HG03066 (cell line): ENCODE results near the gene DPM3.
A peak's percentile ranks its signal among the peaks of the same experiment; 100 is the strongest.
"Not testable (repeated sequence)": the region's sequence is repeated elsewhere in the genome, so short reads cannot be mapped to it uniquely, and the experiment has no call there.

Experiments used
- ATAC-seq: cut with Tn5 transposase; IDR thresholded peaks from one replicate; pipeline ENCODE4 v1.9.1; 2021; ENCODE audit warnings: low read depth; ENCODE audit not compliant: unreplicated experiment

The DPM3 gene

DNA sequence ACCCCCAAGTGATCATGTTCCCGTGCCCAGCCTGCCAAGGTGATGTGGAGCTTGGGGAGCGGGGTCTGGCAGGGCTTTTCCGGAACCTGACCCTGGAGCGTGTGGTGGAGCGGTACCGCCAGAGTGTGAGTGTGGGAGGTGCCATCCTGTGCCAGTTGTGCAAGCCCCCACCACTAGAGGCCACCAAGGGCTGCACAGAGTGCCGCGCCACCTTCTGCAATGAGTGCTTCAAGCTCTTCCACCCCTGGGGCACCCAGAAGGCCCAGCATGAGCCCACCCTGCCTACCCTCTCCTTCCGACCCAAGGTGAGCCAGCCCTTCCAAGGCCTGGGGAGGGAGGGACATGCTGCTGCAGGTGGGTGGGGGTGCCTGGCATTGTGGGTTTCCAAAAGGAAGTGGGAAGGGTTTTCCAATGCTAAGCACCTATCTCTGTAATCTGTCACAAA, 35.6 kb upstream of the DPM3 start:
- no peak for ATAC-seq

DNA sequence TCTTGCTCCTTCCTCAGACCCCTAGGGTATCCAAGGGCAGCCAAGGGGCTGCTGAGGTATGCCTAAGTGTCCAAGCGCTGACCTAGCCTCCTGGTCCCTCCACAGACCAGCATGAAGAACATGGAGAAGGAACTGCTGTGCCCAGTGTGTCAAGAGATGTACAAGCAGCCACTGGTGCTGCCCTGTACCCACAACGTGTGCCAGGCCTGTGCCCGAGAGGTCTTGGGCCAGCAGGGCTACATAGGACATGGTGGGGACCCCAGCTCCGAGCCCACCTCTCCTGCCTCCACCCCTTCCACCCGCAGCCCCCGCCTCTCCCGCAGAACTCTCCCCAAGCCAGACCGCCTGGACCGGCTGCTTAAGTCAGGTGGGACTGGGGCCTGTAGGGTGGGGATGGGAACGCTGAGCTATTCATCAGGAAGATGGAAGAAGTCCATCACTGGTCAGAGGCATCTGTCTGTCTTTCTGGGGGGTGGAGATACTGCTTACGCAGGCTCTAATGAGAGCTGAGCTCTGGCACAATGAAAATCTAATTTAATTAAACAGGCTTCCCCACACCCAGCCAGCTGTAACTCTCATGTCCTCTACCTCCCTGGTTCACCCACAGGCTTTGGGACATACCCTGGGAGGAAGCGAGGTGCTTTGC, 35.1 kb upstream of the DPM3 start:
- no peak for ATAC-seq

DNA sequence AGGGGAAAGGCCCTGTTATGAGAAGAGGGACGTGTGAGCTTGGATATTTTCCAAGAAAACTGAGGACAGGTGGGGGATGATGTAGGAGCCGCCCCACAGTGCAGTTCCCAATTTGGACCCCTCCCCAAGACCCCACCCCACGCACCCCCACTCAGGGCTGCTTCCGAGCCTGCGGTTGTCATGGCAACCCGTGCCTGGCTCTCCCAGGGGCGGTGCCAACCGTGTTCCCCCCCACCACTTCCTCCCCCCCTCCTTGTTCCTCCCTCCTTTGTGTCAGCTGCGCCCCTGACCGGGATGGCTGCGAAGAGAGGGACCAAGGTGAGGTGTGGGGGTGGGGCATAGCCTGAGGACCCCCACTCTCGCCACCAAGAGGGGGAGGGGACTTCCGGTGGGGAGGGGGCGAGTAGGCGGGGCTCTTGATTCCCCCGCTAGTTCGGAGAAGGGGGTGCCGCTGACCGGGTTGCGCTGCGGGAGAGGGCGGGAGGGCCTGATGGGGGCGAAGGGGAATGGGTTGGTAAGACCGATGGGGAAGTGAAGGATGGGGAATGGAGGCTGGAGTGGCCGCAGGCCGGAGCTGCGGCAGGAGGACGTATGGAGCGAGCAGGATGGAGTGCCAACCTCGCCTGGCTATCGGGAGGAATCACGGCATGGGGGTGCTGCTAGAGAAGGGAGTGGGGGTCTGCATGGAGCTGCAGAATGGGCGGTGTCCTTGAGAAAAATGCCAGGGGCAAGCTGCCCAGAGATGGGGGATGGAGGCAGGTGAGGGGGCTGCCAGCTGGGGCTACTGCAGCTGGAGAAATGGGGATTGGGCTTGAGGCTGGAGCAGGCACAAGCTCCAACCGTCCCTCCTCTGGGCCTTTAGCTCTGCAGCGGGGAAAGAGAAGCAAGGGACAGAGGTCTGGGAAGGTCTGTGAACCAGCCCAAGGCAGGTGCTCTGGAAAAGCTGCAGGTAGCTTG, 34.3 kb upstream of the DPM3 start:
- ATAC-seq, result no peak

DNA sequence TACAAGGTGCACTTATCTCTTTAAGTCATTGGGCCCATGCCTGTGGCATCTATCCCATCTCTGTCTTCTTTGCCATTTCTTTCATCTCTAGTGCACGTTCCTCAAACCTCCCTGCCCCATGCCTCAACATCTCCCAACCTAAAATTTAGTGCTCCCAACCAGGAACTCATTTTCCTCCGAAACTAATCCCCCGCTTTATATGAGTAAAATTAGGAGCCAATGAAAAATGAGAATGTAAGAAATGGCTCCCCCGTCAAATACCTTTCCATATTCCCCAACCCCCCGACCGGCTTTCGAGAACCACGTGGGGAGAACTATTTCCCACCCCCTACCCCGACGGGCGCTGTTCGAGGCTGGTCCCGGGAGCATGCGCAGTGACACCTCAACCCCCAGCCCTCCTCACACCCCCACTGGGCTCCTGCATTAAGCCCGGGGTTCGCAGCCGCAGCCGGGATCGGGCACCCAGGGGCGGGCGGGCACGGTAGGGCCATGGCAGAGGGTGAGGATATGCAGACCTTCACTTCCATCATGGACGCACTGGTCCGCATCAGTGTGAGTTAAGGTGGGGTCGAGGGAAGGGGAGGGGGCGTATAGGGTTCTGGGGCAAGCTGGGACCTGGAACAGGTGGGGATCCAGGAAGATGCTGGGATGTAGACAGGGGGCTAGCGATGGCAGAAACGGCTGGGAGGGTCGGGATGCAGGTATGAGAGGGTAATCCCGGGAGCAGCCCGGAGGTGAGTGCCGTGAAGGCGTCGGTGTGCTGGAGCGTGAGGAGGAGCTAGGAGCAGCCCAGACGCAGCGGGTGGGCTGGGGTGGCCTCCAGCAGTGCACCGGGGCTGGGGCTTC, 33.4 kb upstream of the DPM3 start, which contains the start of gene TRIM46:
TSS of gene TRIM46 (plus strand) at position 372 of the 846 bp plus-strand sequence. CDS start at position 490, 118 bp downstream.
- no peak for ATAC-seq

DNA sequence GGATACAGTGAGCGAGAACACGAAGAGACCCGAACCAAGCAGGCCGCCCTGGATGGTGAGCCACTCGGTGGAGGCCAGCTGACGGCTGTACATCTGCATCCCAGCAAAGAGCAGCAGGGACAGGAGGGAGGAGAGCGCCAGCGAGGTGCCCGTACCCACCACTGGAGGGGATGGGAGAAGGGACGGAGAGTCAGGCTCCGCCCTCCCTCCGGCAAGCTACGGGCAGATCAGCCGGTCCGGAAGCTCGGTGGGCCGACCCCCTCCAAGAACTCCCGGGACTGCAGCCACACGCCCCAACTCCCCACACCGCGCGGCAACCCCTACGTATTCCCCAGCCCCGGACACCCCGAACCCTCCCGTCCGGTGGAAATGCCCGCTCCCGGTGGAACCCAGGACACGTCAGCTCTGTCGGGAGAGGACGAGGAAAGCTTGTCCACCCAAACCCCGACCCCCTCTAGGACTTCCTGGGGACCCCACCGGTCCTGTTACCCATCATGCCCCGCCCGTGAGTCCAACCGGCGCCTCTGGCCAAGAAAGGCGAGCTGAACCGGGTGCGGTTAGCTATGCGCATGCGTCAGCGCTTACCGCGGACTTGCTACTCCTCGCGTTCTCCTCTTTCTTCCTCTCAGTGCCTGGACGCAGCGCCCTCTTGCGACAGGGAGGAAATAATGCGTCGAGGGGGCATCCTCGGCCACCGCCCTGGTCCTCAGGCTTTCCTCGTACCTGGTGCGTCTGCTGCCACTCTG, 32.6 kb upstream of the DPM3 start, which contains the start of gene KRTCAP2:
TSS of gene KRTCAP2 (minus strand) at position 573 of the 746 bp plus-strand sequence. CDS start at position 493, 80 bp downstream.
- peak; percentile 67 for ATAC-seq

- ATAC-seq, result no peak
Observed at GRCh38 chr1:155171836-155172731, 31.8 kb upstream of the DPM3 start.

GRCh38 chr1:155170806-155171205, 30.5 kb upstream of the DPM3 start:
- no peak for ATAC-seq

DNA sequence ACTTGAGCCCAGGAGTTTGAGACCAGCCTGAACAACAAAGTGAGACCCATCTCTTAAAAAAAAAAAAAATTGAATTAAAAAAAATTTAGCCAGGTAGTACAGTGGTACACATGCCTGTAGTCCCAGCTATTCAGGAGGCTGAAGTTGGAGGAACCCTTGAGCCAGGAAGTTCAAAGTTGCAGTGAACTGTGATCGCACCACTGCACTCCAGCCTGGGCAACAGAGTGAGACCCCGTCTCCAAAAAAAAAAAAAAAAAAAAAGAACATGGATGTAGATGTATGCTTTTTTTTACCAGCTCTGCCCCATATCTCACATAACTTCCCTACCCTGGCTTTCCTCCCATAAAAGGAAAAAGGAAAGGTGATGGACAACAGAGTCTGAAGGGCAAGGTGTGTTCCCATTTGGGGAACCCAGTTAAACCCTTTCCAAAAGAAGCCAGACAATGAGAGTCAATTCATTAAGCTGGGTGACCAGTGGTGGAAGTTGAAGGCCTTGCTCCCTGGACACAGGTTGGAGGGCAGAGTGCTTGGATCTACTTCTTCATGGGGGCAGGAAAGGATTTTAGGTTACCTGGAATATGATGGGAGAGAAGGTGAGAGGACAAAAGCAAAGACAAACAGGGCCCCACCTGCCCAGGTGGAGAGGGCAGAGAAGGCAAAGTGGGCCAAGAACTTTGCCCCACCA, 29.9 kb upstream of the DPM3 start:
- ATAC-seq, result no peak

GRCh38 chr1:155169541-155169940, 29.2 kb upstream of the DPM3 start:
- no peak for ATAC-seq

DNA sequence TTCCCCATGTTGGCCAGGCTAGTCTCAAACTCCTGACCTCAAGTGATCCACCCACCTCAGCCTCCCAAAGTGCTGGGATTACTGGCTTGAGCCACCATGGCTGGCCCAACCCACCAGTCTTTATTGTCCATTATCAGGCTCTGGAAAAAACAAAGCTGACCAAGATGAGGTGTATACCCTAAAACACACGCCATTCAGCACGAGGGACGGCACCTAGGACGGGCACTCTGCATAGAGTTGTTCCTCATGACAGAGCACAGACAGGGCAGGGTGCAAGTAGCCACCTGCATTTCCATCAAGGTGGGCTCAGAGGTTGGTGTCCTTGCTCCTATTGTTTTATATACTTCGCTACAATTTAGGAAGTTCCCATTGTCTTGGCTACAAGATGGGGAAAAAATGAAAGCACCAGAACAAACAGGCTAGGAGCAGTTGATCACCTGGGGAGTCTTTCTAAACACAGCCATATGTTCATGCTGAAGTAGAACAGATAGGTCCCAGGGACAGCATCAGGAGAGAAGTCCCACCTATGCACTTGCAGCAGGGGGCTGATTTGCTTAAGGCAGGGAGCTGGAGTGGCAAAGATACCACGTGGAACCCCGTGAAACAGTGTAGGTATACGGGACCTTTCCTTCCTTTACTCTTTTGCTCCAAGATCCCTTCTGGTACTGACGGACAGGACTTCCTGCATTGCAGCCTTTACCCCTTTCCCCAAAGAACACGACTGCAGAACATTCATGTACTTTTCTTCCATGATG, 28.3 kb upstream of the DPM3 start:
- no peak for ATAC-seq

- not testable (repeated sequence) for ATAC-seq
Observed at GRCh38 chr1:155168105-155168445, 27.7 kb upstream of the DPM3 start.

- ATAC-seq, result no peak
Observed at GRCh38 chr1:155167166-155168104, 27.1 kb upstream of the DPM3 start.

- ATAC-seq, result no peak
Observed at GRCh38 chr1:155166471-155167165, 26.3 kb upstream of the DPM3 start.

DNA sequence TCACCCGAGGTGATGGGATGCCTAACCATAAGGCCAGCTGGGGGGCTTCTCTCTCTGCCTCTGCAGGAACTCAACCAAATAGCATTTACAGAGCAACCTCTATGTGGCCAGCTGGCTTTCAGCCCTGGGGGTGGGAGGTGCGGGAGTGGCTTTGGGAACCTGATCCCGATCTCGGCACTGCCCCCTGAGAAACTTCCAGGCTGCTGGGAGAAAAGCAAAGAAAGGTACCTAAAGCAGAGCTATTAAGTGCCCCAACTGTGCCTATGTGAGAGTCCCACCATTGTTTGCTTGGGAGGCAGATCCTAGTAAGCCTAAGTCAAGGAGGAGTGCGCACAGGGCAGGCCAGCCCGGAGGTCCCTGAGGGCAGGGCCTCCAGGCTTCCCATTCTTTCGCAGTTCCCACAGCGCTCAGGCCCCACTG, 25.7 kb upstream of the DPM3 start:
- ATAC-seq, result no peak

- ATAC-seq, result not testable (repeated sequence)
Observed at GRCh38 chr1:155164625-155165024, 24.3 kb upstream of the DPM3 start.

- ATAC-seq, result not testable (repeated sequence)
Observed at GRCh38 chr1:155163785-155164184, 23.5 kb upstream of the DPM3 start.
